ENCODE results near the gene SIX4.
A peak's percentile ranks its signal among the peaks of the same experiment; 100 is the strongest.
"Not testable (repeated sequence)": the region's sequence is repeated elsewhere in the genome, so short reads cannot be mapped to it uniquely, and the experiment has no call there.

SIX4 gene

GRCh38 chr14:60723907-60724618 is at the start of gene SIX4:
Gene SIX4 (minus strand): TSS chr14:60724351. CDS start chr14:60724074, 277 bp downstream.
- DNase-seq = peak; percentile 89

- no peak for DNase-seq
Measured at GRCh38 chr14:60773558-60773957, 49.4 kb upstream of the SIX4 start.

GRCh38 chr14:60771117-60771516 is 47.0 kb upstream of the SIX4 start:
- DNase-seq = no peak

GRCh38 chr14:60768602-60769001 is 44.5 kb upstream of the SIX4 start:
- no peak for DNase-seq

- no peak for DNase-seq
Measured at GRCh38 chr14:60760644-60761364, 36.7 kb upstream of the SIX4 start.

DNA sequence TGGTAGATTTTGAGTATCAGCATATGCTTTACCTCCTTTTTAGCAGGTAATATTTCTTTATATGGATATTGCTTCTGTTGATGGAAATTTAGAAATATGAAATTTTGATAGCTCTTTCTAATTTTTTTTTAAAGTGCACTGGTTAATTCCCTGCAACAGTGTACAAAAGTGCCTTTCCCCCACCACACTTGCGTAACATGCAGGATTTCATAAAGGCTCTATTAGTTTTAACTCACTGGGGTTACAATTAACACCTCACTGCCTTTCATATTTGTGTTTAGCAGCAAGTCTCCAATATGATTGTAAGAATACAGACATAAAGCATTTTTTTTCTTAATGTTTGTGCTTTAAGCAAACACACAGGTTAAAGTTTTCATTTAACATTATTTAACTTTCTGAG is 36.1 kb upstream of the SIX4 start:
- no peak for DNase-seq

DNA sequence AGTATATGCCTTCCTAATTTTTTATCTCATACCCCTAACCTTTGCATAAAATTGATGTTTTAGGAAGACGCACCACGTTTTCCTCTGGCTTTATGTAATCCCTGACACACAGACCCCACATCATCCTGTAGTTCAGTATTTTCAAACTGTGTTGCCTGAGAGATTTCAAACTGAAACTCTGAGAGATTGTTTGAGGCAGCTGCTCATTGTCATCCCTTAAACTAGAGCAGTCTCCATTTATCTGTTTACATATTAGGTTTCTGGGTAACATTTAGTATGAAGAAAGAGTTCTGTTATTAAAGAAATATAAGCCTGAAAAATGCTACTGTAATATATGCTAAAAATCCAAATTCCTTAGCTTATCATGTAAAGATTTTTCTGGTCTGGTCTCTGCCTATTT is 34.7 kb upstream of the SIX4 start:
- DNase-seq = no peak

DNA sequence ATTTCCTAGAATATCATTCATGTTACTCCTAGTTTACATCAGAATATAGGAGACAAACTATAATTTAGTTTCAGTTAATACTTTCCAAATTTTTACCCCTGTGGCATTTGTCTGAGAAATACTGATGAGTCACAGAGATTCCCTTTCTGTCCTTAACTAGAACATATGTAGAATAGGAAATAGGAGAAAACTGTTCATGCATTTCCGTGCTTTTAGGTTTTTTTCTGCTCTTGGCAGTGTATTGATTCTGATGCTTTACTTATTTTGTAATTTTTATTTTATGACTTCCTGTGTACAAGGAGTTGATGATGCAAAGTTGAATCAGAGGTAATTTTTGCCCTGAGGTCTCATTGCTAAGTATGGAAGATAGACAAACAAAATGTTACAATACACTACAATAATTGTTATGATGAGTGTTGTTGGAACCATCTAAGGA is 33.4 kb upstream of the SIX4 start:
- no peak for DNase-seq

- DNase-seq = no peak
Measured at GRCh38 chr14:60756847-60757246, 32.7 kb upstream of the SIX4 start.

DNA sequence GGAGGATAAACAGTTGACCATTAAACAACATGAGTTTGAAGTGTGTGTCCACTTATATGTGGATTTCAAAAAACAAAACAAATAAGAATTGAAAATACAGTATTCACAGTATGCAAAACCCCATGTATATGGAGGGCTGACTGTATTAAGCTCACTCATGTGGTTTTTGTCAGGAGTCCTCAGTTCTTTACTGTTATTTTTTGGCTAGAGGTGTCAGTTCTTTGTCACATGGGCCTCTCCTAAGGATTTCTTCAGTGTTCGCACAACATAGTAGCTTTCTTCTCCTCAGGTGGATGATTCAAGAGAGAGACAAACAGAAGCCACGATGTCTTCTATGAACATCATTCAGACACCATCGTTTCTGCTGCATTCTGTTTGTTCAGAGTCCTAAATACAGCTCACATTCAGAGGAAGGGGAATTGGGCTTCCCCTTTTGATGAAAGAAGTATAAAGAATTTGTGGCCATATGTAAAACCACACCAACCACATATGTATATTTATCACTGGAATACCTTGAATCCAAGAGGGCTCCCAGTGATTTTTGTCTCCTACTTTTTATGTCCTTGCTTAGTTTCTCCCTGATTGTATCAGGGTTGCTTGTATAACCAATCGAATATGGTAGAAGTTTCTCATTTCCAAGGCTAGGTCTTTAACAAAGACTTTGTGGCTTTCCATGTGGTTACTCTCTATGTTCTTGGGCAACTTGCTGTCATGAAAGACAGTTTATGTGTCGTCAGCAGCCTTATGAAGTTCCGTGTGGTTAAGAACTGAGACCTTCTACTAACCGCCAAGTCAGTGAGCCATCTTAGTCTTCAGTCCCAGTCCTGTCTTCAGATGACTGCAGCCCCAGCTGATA is 29.3 kb upstream of the SIX4 start:
- DNase-seq = peak; percentile 19

GRCh38 chr14:60744566-60744965 is 20.4 kb upstream of the SIX4 start:
- DNase-seq = no peak

DNA sequence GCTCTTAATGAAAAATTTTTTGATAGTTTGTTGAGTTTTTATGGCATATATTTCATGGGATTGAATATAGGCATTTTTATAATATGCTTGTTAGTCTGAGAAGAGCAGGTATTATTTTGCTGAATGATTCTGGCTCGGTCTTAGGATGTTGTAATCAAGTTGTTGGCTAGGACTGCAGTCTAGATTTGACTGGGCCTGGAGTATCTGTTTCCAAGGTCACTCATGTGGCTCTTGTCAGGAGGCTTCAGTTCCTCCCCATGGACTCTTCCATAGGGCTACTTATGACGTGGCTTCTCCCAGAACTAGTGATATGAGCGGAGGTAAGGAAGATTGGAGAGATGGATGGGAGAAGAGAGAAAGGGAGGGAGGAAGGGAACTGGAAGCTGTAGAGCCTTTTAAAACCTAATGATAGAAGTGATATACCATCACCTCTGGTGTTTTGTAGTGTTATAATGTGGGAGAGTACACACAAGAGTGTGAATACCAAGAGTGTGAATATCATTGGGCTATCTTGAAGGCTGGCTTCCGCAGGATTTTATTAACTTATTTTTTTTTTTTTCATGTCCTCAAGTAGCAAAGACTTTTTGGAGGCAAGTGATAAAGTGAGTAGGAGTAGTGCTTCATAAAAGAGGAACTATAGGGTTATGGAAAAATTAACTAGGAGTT is 14.8 kb upstream of the SIX4 start:
- no peak for DNase-seq

GRCh38 chr14:60736494-60736893 is 12.3 kb upstream of the SIX4 start:
- no peak for DNase-seq

DNA sequence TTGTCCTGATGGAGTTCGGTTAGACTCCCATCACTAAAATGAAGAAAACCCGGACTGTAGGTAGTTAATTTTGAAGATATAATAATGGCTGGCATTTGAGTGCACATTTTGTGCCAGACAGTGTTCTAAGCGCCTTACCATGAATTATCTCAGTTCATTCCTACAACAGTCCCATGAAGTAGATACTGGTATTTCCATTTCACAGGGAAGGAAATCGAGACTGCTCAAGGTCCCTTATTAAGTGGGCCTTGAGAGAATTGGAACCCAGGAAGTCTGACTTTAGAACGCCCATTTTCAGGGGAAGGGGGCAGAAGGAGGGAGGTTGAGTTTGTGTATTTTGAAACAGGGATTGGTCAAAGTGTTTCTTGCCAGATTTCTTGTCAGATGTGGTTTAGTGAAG is 11.3 kb upstream of the SIX4 start:
- DNase-seq = no peak

DNA sequence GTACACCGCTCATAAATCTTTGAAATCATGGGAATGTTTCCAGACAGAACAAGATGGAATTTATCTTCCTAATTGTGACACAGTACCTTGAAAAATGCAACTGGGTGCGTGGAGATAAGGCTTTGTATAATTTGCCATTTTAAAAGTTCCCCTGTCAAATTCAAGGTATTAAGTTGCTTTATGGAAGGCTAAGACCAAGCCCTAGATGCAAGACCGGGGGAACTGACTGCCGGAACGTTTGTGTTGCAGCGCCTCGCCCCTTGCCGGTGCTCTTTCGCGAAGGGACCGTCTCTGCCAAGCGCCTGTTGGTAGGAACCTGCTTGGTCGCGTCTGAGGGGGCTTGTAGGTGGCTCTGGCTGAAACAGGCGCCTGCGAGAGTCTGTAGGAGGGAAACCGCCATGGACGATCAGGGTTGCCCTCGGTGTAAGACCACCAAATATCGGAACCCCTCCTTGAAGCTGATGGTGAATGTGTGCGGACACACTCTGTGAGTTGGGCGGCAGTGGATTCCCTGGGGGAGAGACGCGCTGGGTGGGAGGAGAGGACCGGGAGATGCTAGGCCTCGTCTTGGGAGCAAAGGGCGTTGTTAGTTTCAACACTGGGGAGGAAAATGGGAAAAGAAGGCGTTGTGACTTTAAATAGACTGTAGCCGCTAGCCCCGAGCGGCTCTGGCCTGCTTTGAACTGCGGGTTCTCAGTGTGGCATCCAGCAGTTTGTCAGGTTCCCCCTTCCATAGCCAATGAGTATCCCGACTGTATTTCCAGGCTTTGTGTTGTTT is 10.5 kb upstream of the SIX4 start, which contains the start of gene MNAT1:
Gene MNAT1 (plus strand): TSS at position 297 of the 778 bp plus-strand sequence. CDS start 102 bp downstream, at position 399.
- DNase-seq = peak; percentile 89

- no peak for DNase-seq
Measured at GRCh38 chr14:60732840-60733483, 8.8 kb upstream of the SIX4 start.

- DNase-seq = not testable (repeated sequence)
Measured at GRCh38 chr14:60731291-60731690, 7.1 kb upstream of the SIX4 start.

DNA sequence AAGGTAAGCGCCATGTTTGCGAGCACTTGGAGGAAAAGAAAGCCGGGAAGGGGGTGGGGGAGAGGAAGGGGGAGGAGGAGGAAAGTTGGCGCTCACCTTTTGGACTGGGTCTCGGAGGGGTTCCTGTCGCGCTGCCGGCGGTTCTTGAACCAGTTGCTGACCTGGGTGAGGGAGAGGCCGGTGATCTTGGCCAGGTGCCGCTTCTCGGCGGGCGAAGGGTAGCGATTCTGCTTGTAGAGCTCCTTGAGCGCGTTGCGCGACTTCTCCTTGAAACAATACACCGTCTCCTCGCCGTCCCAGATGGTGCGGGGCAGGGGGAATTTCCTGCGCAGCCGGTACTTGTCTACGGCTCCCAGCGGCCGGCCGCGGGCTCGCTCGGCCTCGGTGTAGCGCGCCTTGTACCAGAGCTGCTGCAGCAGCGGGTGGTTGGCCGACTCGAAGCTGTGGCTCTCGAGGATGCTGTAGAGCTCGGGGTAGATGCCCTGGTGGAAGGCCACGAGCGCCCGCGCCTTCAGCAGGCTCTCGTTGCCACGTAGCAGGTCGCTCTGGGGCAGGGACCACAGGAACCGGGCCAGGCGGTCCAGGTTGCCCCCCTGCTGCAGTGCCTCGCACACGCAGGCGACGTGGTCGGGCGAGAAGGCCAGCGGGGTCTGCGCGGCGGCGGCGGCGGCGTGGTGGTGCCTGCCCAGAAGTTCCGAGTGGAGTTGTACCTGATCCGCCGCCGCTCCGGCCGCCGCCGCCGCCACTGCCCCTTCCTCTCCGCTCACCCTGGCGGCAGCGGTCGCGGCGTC is 840 bp downstream of the SIX4 start:
- DNase-seq = peak; percentile 72

GRCh38 chr14:60722357-60723115 is 1.6 kb downstream of the SIX4 start:
- DNase-seq = peak; percentile 70

- DNase-seq = no peak
Measured at GRCh38 chr14:60722107-60722356, 2.1 kb downstream of the SIX4 start.

Measured in femur (tissue), 1 donor.